Caco-2 (cell line): Measurements from ENCODE around the gene REXO2. TPM values are rescaled to one million over a fixed set of nuclear protein-coding genes. Genes with fewer than 3 reads are reported as not detected.

ENCODE experiments used
- BruUV-seq: library from RNA; stranded (reverse); fragments of 400-500 nt; replicated peaks from 2 replicates; lab custom pipeline; 2021; lab: Mats Ljungman, UMichigan
- CTCF ChIA-PET: fragments of 300-600 bp; sonication (Branson Sonifier 250); formaldehyde crosslinking; loops from one replicate; lab custom pipeline; 2022; ENCODE audit warnings: antibody characterized with exemption; lab: Charles Lee
- POLR2A ChIA-PET: fragments of 300-600 bp; sonication (Branson Sonifier 250); formaldehyde crosslinking; loops from one replicate; lab custom pipeline; 2022; ENCODE audit warnings: antibody characterized with exemption; lab: Charles Lee
- DNase-seq, 2 experiments: peaks; one replicate each; pipeline versions ENCODE4 v3.0.0 to v3.0.0-alpha.2; 2020 to 2022
- H3K27me3 ChIP-seq: replicated peaks from 2 replicates; pipeline ENCODE4 v1.6.0; 2011; ENCODE audit warnings: low read length; ENCODE audit not compliant: control insufficient read depth, insufficient read depth
- H3K36me3 ChIP-seq: 2 replicates; pipeline ENCODE4 v1.5.1; 2011; ENCODE audit warnings: low read length; ENCODE audit not compliant: control insufficient read depth, insufficient read depth
- H3K4me1 ChIP-seq: fragments of 250-450 bp; sonication (Bioruptor Pico); 2 replicates; pipeline ENCODE4 v1.5.1; 2020; ENCODE audit warnings: mild to moderate bottlenecking
- H3K4me3 ChIP-seq: 2 replicates; pipeline ENCODE4 v1.5.1; 2011; ENCODE audit warnings: low read depth, mild to moderate bottlenecking, control low read depth, low read length
- H3K9me3 ChIP-seq: fragments of 250-450 bp; sonication (Bioruptor Pico); 2 replicates; pipeline ENCODE4 v1.5.1; 2020; ENCODE audit warnings: mild to moderate bottlenecking, moderate library complexity
- H3K27ac Mint-ChIP-seq: one replicate; pipeline ENCODE4 v1.8.0; 2022; ENCODE audit warnings: mixed read lengths; ENCODE audit not compliant: unreplicated experiment
- H3K27me3 Mint-ChIP-seq: one replicate; pipeline ENCODE4 v1.8.0; 2022; ENCODE audit warnings: mixed read lengths; ENCODE audit not compliant: insufficient read depth, unreplicated experiment
- H3K36me3 Mint-ChIP-seq: one replicate; pipeline ENCODE4 v1.8.0; 2022; ENCODE audit warnings: mild to moderate bottlenecking, mixed read lengths; ENCODE audit not compliant: insufficient read depth, unreplicated experiment
- H3K4me1 Mint-ChIP-seq: one replicate; pipeline ENCODE4 v1.8.0; 2022; ENCODE audit warnings: low read depth, mixed read lengths; ENCODE audit not compliant: unreplicated experiment
- H3K4me3 Mint-ChIP-seq: one replicate; pipeline ENCODE4 v1.8.0; 2022; ENCODE audit warnings: mild to moderate bottlenecking, moderate library complexity, mixed read lengths; ENCODE audit not compliant: unreplicated experiment
- H3K9me3 Mint-ChIP-seq: one replicate; pipeline ENCODE4 v1.8.0; 2022; ENCODE audit warnings: mixed read lengths; ENCODE audit not compliant: unreplicated experiment
- CTCF ChIP-seq, 2 experiments: fragments of 200-600 bp in 1 of 2; IDR thresholded peaks; 1 replicate in 1 of 2; 2 replicates in 1 of 2; pipeline versions ENCODE4 v1.5.1 to v1.8.0; 2011 to 2022; ENCODE audit warnings: antibody characterized with exemption in 1 of 2, control low read depth in 1 of 2, inconsistent platforms in 1 of 2, low read depth in 1 of 2, low read length in 1 of 2, mild to moderate bottlenecking in 1 of 2, moderate library complexity in 1 of 2; ENCODE audit not compliant: insufficient read depth in 1 of 2, severe bottlenecking in 1 of 2, unreplicated experiment in 1 of 2
- intact Hi-C: fragments of 100-400 bp; cut with micrococcal nuclease; formaldehyde crosslinking; loops from one replicate; pipeline ENCODE4 v1.10.0; 2022; ENCODE audit not compliant: unreplicated experiment
- total RNA-seq: library from RNA; stranded (reverse); gene quantifications from 2 replicates; pipeline ENCODE4 v1.2.3, GENCODE V29; 2022

The REXO2 gene
- total RNA-seq, 1 experiment from 2014 or later, result 241 TPM

- CTCF ChIA-PET, result no interaction called here
Measured at GRCh38 chr11:114412946-114413345, 26.3 kb upstream of the REXO2 start.

GRCh38 chr11:114413958-114414357, 25.3 kb upstream of the REXO2 start:
- BruUV-seq, result no TSS peak
- H3K4me1 Mint-ChIP-seq, result peaks cover 5% of the 10 kb centered on the region
- no peak overlapping the region for H3K4me3 ChIP-seq
- POLR2A ChIA-PET, result no interaction called here
- H3K27me3 Mint-ChIP-seq, result no peaks in the 10 kb centered on the region
- no peaks in the 10 kb centered on the region for H3K4me1 ChIP-seq
- peaks cover under 1% of the 10 kb centered on the region; the same call in 1 of the 2 replicates for H3K36me3 ChIP-seq
- H3K9me3 Mint-ChIP-seq, result no peaks in the 10 kb centered on the region
- no peak for TF ChIP-seq CTCF (IDR thresholded peaks at IDR 0.05; ENCODE audit: insufficient read depth in 1 of 2, low read depth in 1 of 2, low read length in 1 of 2, severe bottlenecking in 1 of 2, unreplicated experiment in 1 of 2)
- no peak for DNase-seq
- CTCF ChIA-PET, result no interaction called here
- no peak overlapping the region for H3K4me3 Mint-ChIP-seq
- no peaks in the 10 kb centered on the region for H3K9me3 ChIP-seq
- H3K36me3 Mint-ChIP-seq, result peaks cover 31% of the 10 kb centered on the region
- no peaks in the 10 kb centered on the region for H3K27me3 ChIP-seq
- H3K27ac Mint-ChIP-seq, result no peak overlapping the region
- intact Hi-C loops, result no loop called here

More at GRCh38 chr11:114412946-114413345, 26.3 kb upstream of the REXO2 start:
- Mint-ChIP-seq H3K36me3 (peaks cover 37% of the 10 kb centered on the region), H3K27me3 (no peaks in the 10 kb centered on the region), H3K9me3 (no peaks in the 10 kb centered on the region), H3K27ac (no peak overlapping the region), H3K4me1 (peaks cover 4% of the 10 kb centered on the region), H3K4me3 (no peak overlapping the region)
- Histone ChIP-seq H3K36me3 (peaks cover 2% of the 10 kb centered on the region; the same call in 1 of the 2 replicates), H3K4me3 (no peak overlapping the region), H3K9me3 (no peaks in the 10 kb centered on the region), H3K4me1 (no peaks in the 10 kb centered on the region), H3K27me3 (no peaks in the 10 kb centered on the region)
- BruUV-seq, result no TSS peak
- DNase-seq, result no peak
- POLR2A ChIA-PET, result interaction anchor here (0.7 kb wide), 1 partner anchor 12 kb away, joined by 3 read pairs; the partner anchor contains the start of genes C11orf71 and RBM7
- TF ChIP-seq CTCF (IDR thresholded peaks at IDR 0.05; ENCODE audit: insufficient read depth in 1 of 2, low read depth in 1 of 2, low read length in 1 of 2, severe bottlenecking in 1 of 2, unreplicated experiment in 1 of 2), result no peak
- intact Hi-C loops, result no loop called here

GRCh38 chr11:114416441-114416961, 22.8 kb upstream of the REXO2 start:
- POLR2A ChIA-PET, result no interaction called here
- H3K9me3 Mint-ChIP-seq, result no peaks in the 10 kb centered on the region
- no peaks in the 10 kb centered on the region; the same call in 1 of the 2 replicates for H3K36me3 ChIP-seq
- H3K4me1 ChIP-seq, result no peaks in the 10 kb centered on the region
- CTCF ChIA-PET, result no interaction called here
- H3K27me3 ChIP-seq, result no peaks in the 10 kb centered on the region
- DNase-seq, result no peak
- intact Hi-C loops, result no loop called here
- H3K27me3 Mint-ChIP-seq, result no peaks in the 10 kb centered on the region
- BruUV-seq, result no TSS peak
- no peak for TF ChIP-seq CTCF (IDR thresholded peaks at IDR 0.05; ENCODE audit: insufficient read depth in 1 of 2, low read depth in 1 of 2, low read length in 1 of 2, severe bottlenecking in 1 of 2, unreplicated experiment in 1 of 2)
- no peak overlapping the region for H3K27ac Mint-ChIP-seq
- no peaks in the 10 kb centered on the region for H3K9me3 ChIP-seq
- peaks cover 12% of the 10 kb centered on the region for H3K36me3 Mint-ChIP-seq
- peaks cover 5% of the 10 kb centered on the region for H3K4me1 Mint-ChIP-seq
- H3K4me3 Mint-ChIP-seq, result no peak overlapping the region
- no peak overlapping the region for H3K4me3 ChIP-seq
